ENCODE results near the gene HSPB1.
A peak's percentile ranks its signal among the peaks of the same experiment; 100 is the strongest.

Gene HSPB1

DNA sequence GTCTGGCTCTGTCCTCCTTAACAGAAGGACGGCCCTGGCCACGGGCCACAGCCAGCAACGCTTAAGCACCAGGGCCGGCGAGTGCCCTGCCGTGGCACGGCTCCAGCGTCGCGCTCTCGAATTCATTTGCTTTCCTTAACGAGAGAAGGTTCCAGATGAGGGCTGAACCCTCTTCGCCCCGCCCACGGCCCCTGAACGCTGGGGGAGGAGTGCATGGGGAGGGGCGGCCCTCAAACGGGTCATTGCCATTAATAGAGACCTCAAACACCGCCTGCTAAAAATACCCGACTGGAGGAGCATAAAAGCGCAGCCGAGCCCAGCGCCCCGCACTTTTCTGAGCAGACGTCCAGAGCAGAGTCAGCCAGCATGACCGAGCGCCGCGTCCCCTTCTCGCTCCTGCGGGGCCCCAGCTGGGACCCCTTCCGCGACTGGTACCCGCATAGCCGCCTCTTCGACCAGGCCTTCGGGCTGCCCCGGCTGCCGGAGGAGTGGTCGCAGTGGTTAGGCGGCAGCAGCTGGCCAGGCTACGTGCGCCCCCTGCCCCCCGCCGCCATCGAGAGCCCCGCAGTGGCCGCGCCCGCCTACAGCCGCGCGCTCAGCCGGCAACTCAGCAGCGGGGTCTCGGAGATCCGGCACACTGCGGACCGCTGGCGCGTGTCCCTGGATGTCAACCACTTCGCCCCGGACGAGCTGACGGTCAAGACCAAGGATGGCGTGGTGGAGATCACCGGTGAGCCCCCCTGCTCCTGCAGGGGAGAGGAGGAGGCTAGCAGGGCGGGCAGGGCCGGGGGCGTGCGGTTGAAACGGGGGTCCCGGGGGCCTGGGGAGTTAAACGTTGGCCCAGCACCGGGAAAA lies at the start of gene HSPB1:
TSS of gene HSPB1 (plus strand) at position 327 of the 855 bp plus-strand sequence. CDS start at position 367, 40 bp downstream.
- CTCF ChIA-PET = interaction anchor here (0.6 to 7.2 kb wide), 6 partner anchors 10 to 32 kb away, joined by 3 to 48 read pairs (median 3); no protein-coding TSS in a partner anchor
- peak within 1 kb of the TSS; percentile 35; the same call in 1 of the 2 replicates for H3K27ac ChIP-seq (ENCODE audit: extremely low read depth, low read depth, low read length)
- TF ChIP-seq, protein P1, sequence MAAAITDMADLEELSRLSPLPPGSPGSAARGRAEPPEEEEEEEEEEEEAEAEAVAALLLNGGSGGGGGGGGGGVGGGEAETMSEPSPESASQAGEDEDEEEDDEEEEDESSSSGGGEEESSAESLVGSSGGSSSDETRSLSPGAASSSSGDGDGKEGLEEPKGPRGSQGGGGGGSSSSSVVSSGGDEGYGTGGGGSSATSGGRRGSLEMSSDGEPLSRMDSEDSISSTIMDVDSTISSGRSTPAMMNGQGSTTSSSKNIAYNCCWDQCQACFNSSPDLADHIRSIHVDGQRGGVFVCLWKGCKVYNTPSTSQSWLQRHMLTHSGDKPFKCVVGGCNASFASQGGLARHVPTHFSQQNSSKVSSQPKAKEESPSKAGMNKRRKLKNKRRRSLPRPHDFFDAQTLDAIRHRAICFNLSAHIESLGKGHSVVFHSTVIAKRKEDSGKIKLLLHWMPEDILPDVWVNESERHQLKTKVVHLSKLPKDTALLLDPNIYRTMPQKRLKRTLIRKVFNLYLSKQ (tag by site-specific recombination; IDR thresholded peaks at IDR 0.05; ENCODE audit: borderline replicate concordance) = no peak
- peak; percentile 52 for TF ChIP-seq ZBTB17 (tag by site-specific recombination; IDR thresholded peaks at IDR 0.05)
- TF ChIP-seq ZNF16 (tag by site-specific recombination; IDR thresholded peaks at IDR 0.05; ENCODE audit: low read depth) = no peak
- TF ChIP-seq, protein P2, sequence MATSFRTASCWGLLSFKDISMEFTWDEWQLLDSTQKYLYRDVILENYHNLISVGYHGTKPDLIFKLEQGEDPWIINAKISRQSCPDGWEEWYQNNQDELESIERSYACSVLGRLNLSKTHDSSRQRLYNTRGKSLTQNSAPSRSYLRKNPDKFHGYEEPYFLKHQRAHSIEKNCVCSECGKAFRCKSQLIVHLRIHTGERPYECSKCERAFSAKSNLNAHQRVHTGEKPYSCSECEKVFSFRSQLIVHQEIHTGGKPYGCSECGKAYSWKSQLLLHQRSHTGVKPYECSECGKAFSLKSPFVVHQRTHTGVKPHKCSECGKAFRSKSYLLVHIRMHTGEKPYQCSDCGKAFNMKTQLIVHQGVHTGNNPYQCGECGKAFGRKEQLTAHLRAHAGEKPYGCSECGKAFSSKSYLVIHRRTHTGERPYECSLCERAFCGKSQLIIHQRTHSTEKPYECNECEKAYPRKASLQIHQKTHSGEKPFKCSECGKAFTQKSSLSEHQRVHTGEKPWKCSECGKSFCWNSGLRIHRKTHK (tag by site-specific recombination; IDR thresholded peaks at IDR 0.05) = no peak
- TF ChIP-seq SCRT2 (tag by site-specific recombination; IDR thresholded peaks at IDR 0.05) = no peak
- TF ChIP-seq ZNF585B (tag by site-specific recombination; IDR thresholded peaks at IDR 0.05) = no peak
- TF ChIP-seq PBX3 (CRISPR knock-in tag; IDR thresholded peaks at IDR 0.05) = no peak
- TF ChIP-seq ZNF239 (tag by site-specific recombination; IDR thresholded peaks at IDR 0.05) = no peak
- TF ChIP-seq ZNF621 (tag by site-specific recombination; IDR thresholded peaks at IDR 0.05) = no peak
- TF ChIP-seq ZNF707 (tag by site-specific recombination; IDR thresholded peaks at IDR 0.05) = no peak
- TF ChIP-seq ZFHX2 (tag by site-specific recombination; conservative IDR thresholded peaks at IDR 0.05) = peak; percentile 43
- no peak for TF ChIP-seq ZNF221 (tag by site-specific recombination; IDR thresholded peaks at IDR 0.05; ENCODE audit: borderline replicate concordance)
- TF ChIP-seq ZNF18 (tag by site-specific recombination; IDR thresholded peaks at IDR 0.05) = no peak
- TF ChIP-seq, protein P3, sequence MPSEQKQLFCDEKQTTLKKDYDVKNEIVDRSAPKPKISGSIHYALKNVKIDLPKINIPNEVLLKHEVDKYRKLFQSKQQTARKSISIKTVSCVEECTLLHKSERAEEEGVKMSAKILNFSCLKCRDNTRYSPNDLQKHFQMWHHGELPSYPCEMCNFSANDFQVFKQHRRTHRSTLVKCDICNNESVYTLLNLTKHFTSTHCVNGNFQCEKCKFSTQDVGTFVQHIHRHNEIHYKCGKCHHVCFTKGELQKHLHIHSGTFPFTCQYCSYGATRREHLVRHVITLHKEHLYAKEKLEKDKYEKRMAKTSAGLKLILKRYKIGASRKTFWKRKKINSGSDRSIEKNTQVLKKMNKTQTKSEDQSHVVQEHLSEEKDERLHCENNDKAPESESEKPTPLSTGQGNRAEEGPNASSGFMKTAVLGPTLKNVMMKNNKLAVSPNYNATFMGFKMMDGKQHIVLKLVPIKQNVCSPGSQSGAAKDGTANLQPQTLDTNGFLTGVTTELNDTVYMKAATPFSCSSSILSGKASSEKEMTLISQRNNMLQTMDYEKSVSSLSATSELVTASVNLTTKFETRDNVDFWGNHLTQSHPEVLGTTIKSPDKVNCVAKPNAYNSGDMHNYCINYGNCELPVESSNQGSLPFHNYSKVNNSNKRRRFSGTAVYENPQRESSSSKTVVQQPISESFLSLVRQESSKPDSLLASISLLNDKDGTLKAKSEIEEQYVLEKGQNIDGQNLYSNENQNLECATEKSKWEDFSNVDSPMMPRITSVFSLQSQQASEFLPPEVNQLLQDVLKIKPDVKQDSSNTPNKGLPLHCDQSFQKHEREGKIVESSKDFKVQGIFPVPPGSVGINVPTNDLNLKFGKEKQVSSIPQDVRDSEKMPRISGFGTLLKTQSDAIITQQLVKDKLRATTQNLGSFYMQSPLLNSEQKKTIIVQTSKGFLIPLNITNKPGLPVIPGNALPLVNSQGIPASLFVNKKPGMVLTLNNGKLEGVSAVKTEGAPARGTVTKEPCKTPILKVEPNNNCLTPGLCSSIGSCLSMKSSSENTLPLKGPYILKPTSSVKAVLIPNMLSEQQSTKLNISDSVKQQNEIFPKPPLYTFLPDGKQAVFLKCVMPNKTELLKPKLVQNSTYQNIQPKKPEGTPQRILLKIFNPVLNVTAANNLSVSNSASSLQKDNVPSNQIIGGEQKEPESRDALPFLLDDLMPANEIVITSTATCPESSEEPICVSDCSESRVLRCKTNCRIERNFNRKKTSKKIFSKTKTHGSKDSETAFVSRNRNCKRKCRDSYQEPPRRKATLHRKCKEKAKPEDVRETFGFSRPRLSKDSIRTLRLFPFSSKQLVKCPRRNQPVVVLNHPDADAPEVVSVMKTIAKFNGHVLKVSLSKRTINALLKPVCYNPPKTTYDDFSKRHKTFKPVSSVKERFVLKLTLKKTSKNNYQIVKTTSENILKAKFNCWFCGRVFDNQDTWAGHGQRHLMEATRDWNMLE (tag by site-specific recombination; conservative IDR thresholded peaks at IDR 0.05; ENCODE audit: low read depth) = no peak
- TF ChIP-seq MYNN (tag by site-specific recombination; IDR thresholded peaks at IDR 0.05; ENCODE audit: borderline replicate concordance) = no peak
- TF ChIP-seq ZNF341 (tag by site-specific recombination; IDR thresholded peaks at IDR 0.05; ENCODE audit: low read depth) = no peak
- no peak for TF ChIP-seq ZNF266 (tag by site-specific recombination; IDR thresholded peaks at IDR 0.05; ENCODE audit: low read depth)
- no peak for TF ChIP-seq ZNF394 (tag by site-specific recombination; IDR thresholded peaks at IDR 0.05; ENCODE audit: borderline replicate concordance)
- no peak for TF ChIP-seq ZNF561 (tag by site-specific recombination; IDR thresholded peaks at IDR 0.05; ENCODE audit: borderline replicate concordance)
- TF ChIP-seq ZEB2 (tag by site-specific recombination; IDR thresholded peaks at IDR 0.05) = no peak
- TF ChIP-seq BCL11A (tag by site-specific recombination; IDR thresholded peaks at IDR 0.05; ENCODE audit: low read depth) = no peak
- TF ChIP-seq ZNF48 (tag by site-specific recombination; IDR thresholded peaks at IDR 0.05) = no peak
- no peak for TF ChIP-seq ZNF677 (tag by site-specific recombination; IDR thresholded peaks at IDR 0.05)
- no peak for TF ChIP-seq ZNF2 (tag by site-specific recombination; IDR thresholded peaks at IDR 0.05)
- TF ChIP-seq, protein P4, sequence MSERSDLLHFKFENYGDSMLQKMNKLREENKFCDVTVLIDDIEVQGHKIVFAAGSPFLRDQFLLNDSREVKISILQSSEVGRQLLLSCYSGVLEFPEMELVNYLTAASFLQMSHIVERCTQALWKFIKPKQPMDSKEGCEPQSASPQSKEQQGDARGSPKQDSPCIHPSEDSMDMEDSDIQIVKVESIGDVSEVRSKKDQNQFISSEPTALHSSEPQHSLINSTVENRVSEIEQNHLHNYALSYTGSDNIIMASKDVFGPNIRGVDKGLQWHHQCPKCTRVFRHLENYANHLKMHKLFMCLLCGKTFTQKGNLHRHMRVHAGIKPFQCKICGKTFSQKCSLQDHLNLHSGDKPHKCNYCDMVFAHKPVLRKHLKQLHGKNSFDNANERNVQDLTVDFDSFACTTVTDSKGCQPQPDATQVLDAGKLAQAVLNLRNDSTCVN (tag by site-specific recombination; optimal IDR thresholded peaks at IDR 0.05) = peak; percentile 73

More for the DNA sequence above, at the start of gene HSPB1:
- Histone ChIP-seq H3K9me3 (ENCODE audit: control insufficient read depth, insufficient read depth, low read depth, low read length) (no peaks in the 10 kb centered on the region), H3K36me3 (ENCODE audit: control insufficient read depth in 2 of 2, insufficient read depth in 1 of 2, low read length in 2 of 2) (no peaks in the 10 kb centered on the region), H3K4me3 (ENCODE audit: low read depth, low read length) (peak within 1 kb of the TSS; percentile 37), H3K4me1 (ENCODE audit: control insufficient read depth, insufficient read depth, low read length) (peaks cover 2% of the 10 kb centered on the region; the same call in 1 of the 2 replicates)
- POLR2A ChIA-PET = interaction anchor here (0.6 to 1.5 kb wide), 7 partner anchors 8 to 136 kb away, joined by 3 to 9 read pairs (median 3); partner anchors contain the start of gene YWHAG
